Activated T-helper 2 cell treated with anti-CD3 and anti-CD28 coated beads, Interferon-gamma antibody, Interleukin-2, Interleukin-4, amounts not matched to agents 10 μg/mL and 5 μg/mL and 100 μg/mL, durations not matched to agents 14 hours and 24 hours and 36 hours (primary cell): ENCODE data around the gene ABCA9. TPM values are rescaled to one million over a fixed set of nuclear protein-coding genes. Genes with fewer than 3 reads are reported as not detected.
A peak's percentile ranks its signal among the peaks of the same experiment; 100 is the strongest.
"Not testable (repeated sequence)": the region's sequence is repeated elsewhere in the genome, so short reads cannot be mapped to it uniquely, and the experiment has no call there.

Experiments used
- DNase-seq: peaks from one replicate; pipeline ENCODE4 v3.0.0; 2021; ENCODE audit warnings: low spot score
- H3K27ac Mint-ChIP-seq: one replicate; pipeline ENCODE4 v1.8.0; 2021; ENCODE audit warnings: mixed read lengths
- H3K27me3 Mint-ChIP-seq: one replicate; pipeline ENCODE4 v1.8.0; 2021; ENCODE audit warnings: low read depth, mixed read lengths
- H3K36me3 Mint-ChIP-seq: one replicate; pipeline ENCODE4 v1.8.0; 2021; ENCODE audit warnings: low read depth, mixed read lengths
- H3K4me1 Mint-ChIP-seq: one replicate; pipeline ENCODE4 v1.8.0; 2021; ENCODE audit warnings: low read depth, mixed read lengths
- H3K4me3 Mint-ChIP-seq: one replicate; pipeline ENCODE4 v1.8.0; 2021; ENCODE audit warnings: low read depth, mild to moderate bottlenecking, moderate library complexity, mixed read lengths
- H3K9me3 Mint-ChIP-seq: one replicate; pipeline ENCODE4 v1.8.0; 2021; ENCODE audit warnings: mixed read lengths
- intact Hi-C: fragments of 100-400 bp; cut with micrococcal nuclease; formaldehyde crosslinking; loops from one replicate; pipeline ENCODE4 v1.15.1; 2023
- total RNA-seq: library from RNA; stranded (reverse); gene quantifications from 2 replicates; pipeline ENCODE4 v1.2.3, GENCODE V29; 2022

ABCA9 gene
- total RNA-seq, 1 donor from 2014 or later = not detected

GRCh38 chr17:69082696-69083095 lies 22.0 kb upstream of the ABCA9 start:
- no peak for DNase-seq
- H3K27ac Mint-ChIP-seq = no peak overlapping the region
- intact Hi-C loops = no loop called here
- peaks cover 4% of the 10 kb centered on the region for H3K9me3 Mint-ChIP-seq
- H3K4me3 Mint-ChIP-seq = no peak overlapping the region
- H3K27me3 Mint-ChIP-seq = no peaks in the 10 kb centered on the region
- H3K36me3 Mint-ChIP-seq = no peaks in the 10 kb centered on the region
- no peaks in the 10 kb centered on the region for H3K4me1 Mint-ChIP-seq

DNA sequence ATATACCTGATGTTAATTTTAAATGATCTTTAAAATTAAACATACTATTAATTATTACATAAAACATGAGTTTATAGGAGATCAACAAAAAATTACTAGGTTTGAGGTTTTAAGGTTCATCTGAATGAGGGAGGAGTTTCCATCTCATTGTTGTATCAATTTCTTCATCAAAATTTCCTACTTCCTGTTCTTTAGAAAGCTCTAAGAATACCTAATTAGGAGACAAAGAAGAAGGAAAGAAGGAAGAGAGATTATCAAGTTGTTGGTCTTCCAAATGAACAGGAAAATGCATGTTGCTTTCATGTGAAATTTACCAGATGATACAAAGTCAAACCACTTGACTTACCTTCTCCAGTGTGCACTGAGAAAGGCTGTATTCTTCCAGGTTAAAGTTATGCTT lies 18.1 kb upstream of the ABCA9 start:
- H3K9me3 Mint-ChIP-seq = peaks cover 4% of the 10 kb centered on the region
- H3K4me3 Mint-ChIP-seq = no peak overlapping the region
- intact Hi-C loops = no loop called here
- no peak for DNase-seq
- H3K27me3 Mint-ChIP-seq = no peaks in the 10 kb centered on the region
- H3K36me3 Mint-ChIP-seq = no peaks in the 10 kb centered on the region
- no peak overlapping the region for H3K27ac Mint-ChIP-seq
- H3K4me1 Mint-ChIP-seq = no peaks in the 10 kb centered on the region

DNA sequence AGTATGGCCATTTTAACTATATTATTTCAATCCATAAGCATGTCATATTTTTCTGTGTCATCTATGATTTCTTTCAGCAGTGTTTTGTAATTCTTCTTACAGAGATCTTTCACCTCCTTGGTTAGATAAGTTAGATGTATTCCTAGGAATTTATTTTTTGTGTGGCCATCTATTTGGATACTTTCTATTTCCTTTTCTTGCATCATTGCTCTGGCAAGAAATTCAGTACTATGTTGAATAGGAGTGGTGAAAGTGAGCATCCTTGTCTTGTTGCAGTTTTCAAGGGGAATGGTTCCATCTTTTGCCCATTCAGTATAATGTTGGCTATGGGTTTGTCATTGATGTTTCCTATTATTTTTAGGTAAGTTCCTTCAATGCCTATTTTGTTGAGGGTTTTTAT lies 15.1 kb upstream of the ABCA9 start:
- Mint-ChIP-seq H3K27ac (no peak overlapping the region), H3K4me3 (no peak overlapping the region), H3K4me1 (peaks cover 4% of the 10 kb centered on the region), H3K27me3 (no peaks in the 10 kb centered on the region), H3K36me3 (no peaks in the 10 kb centered on the region), H3K9me3 (no peaks in the 10 kb centered on the region)
- intact Hi-C loops = no loop called here
- DNase-seq = no peak

- H3K4me1 Mint-ChIP-seq, H3K4me3 Mint-ChIP-seq, DNase-seq, H3K36me3 Mint-ChIP-seq, H3K27me3 Mint-ChIP-seq, H3K27ac Mint-ChIP-seq, H3K9me3 Mint-ChIP-seq, intact Hi-C loops: not testable (repeated sequence)
Observed at GRCh38 chr17:69073392-69073791, 12.7 kb upstream of the ABCA9 start.

DNA sequence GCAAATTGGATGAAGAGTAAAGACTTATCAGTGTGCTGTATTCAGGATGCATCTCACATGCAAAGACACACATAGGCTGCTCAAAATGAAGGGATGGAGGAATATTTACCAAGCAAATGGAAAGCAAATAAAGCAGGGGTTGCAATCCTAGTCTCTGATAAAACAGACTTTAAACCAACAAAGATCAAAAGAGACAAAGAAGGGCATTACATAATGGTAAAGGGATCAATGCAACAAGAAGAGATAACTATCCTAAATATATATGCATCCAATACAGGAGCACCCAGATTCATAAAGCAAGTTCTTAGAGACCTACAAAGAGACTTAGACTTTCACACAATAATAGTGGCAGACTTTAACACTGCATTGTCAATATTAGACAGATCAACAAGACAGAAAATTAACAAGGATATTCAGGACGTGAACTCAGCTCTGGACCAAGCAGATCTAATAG lies 12.1 kb upstream of the ABCA9 start:
- DNase-seq, H3K27me3 Mint-ChIP-seq, H3K4me1 Mint-ChIP-seq, intact Hi-C loops, H3K27ac Mint-ChIP-seq, H3K36me3 Mint-ChIP-seq, H3K9me3 Mint-ChIP-seq, H3K4me3 Mint-ChIP-seq: not testable (repeated sequence)

- H3K27ac Mint-ChIP-seq, intact Hi-C loops, H3K27me3 Mint-ChIP-seq, H3K36me3 Mint-ChIP-seq, H3K4me3 Mint-ChIP-seq, DNase-seq, H3K9me3 Mint-ChIP-seq: not testable (repeated sequence)
- H3K4me1 Mint-ChIP-seq = peaks cover 11% of the 10 kb centered on the region
Observed at GRCh38 chr17:69071233-69071586, 10.5 kb upstream of the ABCA9 start.

GRCh38 chr17:69070378-69071232 lies 9.9 kb upstream of the ABCA9 start:
- H3K36me3 Mint-ChIP-seq, H3K4me3 Mint-ChIP-seq, H3K27ac Mint-ChIP-seq, intact Hi-C loops, H3K27me3 Mint-ChIP-seq, H3K9me3 Mint-ChIP-seq: not testable (repeated sequence)
- peak; percentile 8 for DNase-seq
- H3K4me1 Mint-ChIP-seq = peaks cover 13% of the 10 kb centered on the region

DNA sequence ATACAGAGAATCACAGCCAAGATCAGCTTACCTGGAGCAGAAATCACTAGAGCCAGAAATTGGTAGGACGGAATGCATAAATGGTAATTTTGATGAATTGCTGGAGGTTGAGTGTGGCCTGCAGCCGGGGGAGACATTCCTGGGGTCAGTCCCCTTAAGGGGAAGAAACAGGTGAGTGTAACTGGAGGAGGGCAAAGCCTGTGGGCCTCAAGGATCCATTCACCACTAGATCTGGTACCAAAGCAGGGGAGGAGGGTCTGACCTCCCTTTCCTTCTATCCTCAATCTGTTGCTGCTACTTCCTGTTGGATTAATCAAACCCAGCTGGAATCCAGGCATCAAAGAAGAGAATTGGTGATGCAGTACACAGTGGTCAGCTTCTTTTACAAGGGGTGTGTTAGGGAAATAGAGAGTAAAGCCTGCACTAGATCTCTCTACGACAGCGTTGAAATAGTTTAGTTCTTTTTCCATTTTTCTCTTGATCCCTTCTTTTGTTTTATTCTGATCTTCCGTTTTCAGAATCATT lies 8.6 kb upstream of the ABCA9 start:
- Mint-ChIP-seq H3K4me3 (no peak overlapping the region), H3K36me3 (no peaks in the 10 kb centered on the region), H3K27me3 (no peaks in the 10 kb centered on the region), H3K9me3 (no peaks in the 10 kb centered on the region), H3K4me1 (peaks cover 18% of the 10 kb centered on the region), H3K27ac (no peak overlapping the region)
- DNase-seq = no peak
- intact Hi-C loops = no loop called here

DNA sequence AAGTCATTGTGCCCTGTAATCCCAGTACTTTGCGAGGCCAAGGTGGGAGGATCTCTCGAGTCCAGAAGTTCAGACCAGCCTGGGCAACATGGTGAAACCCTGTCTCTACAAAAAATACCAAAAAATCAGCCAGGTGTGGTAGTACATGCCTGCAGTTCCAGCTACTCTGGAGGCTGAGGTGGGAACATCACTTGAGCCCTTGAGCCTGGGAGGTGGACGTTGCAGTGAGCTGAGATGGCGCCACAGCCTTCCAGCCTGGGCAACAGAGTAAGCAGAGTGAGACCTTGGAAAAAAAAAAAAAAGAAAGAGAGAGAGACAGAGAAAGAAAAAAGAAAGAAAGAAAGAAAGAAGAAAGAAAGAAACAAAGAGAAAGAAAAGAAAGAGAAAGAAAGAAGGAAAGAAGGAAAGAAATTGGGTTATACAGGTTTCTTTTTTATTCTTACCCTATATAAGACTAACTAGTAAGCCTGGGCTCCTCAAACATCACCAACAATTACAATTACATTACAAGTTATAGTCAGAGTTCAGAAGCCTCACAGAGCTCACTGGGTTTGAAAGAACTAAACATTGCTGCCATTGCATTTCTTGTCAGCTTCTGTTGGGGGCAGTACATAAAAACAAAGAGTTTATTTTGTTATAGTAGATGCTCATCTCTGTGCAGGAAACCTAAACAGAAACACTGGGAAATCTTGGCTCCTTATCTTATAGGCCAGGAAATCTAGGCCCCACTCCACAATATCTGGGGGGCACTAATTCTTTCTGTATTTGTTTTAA lies 6.7 kb upstream of the ABCA9 start:
- Mint-ChIP-seq H3K27me3 (no peaks in the 10 kb centered on the region), H3K4me3 (no peak overlapping the region), H3K4me1 (peaks cover 18% of the 10 kb centered on the region), H3K27ac (no peak overlapping the region), H3K36me3 (no peaks in the 10 kb centered on the region), H3K9me3 (no peaks in the 10 kb centered on the region)
- intact Hi-C loops = no loop called here
- DNase-seq = no peak

GRCh38 chr17:69066482-69066881 lies 5.8 kb upstream of the ABCA9 start:
- Mint-ChIP-seq H3K9me3 (no peaks in the 10 kb centered on the region), H3K36me3 (no peaks in the 10 kb centered on the region), H3K4me3 (no peak overlapping the region), H3K27ac (no peak overlapping the region), H3K27me3 (no peaks in the 10 kb centered on the region), H3K4me1 (peaks cover 18% of the 10 kb centered on the region)
- DNase-seq = no peak
- intact Hi-C loops = no loop called here

- Mint-ChIP-seq H3K4me3 (no peak overlapping the region), H3K36me3 (no peaks in the 10 kb centered on the region), H3K27ac (no peak overlapping the region), H3K9me3 (no peaks in the 10 kb centered on the region), H3K4me1 (peaks cover 13% of the 10 kb centered on the region), H3K27me3 (no peaks in the 10 kb centered on the region)
- intact Hi-C loops = no loop called here
- DNase-seq = no peak
Observed at GRCh38 chr17:69065113-69065512, 4.4 kb upstream of the ABCA9 start.

GRCh38 chr17:69064476-69064875 lies 3.7 kb upstream of the ABCA9 start:
- intact Hi-C loops = no loop called here

GRCh38 chr17:69064001-69064400 lies 3.3 kb upstream of the ABCA9 start:
- H3K4me3 Mint-ChIP-seq = no peak overlapping the region
- intact Hi-C loops = no loop called here
- no peak overlapping the region for H3K27ac Mint-ChIP-seq
- H3K9me3 Mint-ChIP-seq = no peaks in the 10 kb centered on the region
- no peak for DNase-seq
- no peaks in the 10 kb centered on the region for H3K27me3 Mint-ChIP-seq
- H3K4me1 Mint-ChIP-seq = peaks cover 13% of the 10 kb centered on the region
- no peaks in the 10 kb centered on the region for H3K36me3 Mint-ChIP-seq

More at GRCh38 chr17:69064476-69064875, 3.7 kb upstream of the ABCA9 start:
- no peak overlapping the region for H3K4me3 Mint-ChIP-seq
- H3K27me3 Mint-ChIP-seq = no peaks in the 10 kb centered on the region
- no peak overlapping the region for H3K27ac Mint-ChIP-seq
- H3K9me3 Mint-ChIP-seq = no peaks in the 10 kb centered on the region
- H3K4me1 Mint-ChIP-seq = peaks cover 13% of the 10 kb centered on the region
- H3K36me3 Mint-ChIP-seq = no peaks in the 10 kb centered on the region
- no peak for DNase-seq
